ENCODE measurements around the gene CCER1.
"Not testable (repeated sequence)": the region's sequence is repeated elsewhere in the genome, so short reads cannot be mapped to it uniquely, and the experiment has no call there.

The CCER1 gene, protein sequence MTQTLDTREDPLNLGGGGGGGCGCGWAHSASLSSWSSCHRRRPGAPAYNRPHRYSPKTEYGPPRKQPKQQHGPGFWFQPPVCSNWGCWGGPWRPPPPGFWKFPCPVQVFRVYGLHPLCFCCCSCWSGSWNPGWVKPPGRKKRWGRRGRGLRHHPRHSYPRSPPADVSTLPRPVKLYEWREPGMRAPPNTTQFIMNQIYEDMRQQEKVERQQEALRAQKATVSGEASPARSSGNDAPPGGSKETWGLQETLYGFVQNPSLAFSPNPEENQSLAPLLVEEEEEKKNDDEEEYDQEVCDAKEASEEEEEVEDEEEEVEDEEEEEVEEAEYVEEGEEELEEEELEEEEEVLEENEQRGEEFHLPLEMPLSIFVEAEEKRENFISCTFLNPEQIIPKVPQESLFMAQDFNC

GRCh38 chr12:90954921-90955320 lies at the start of gene CCER1:
Gene CCER1, minus strand, starts transcription at chr12:90955176. Its CDS starts 434 bp downstream, at chr12:90954742.
- DNase-seq: no peak

GRCh38 chr12:91003737-91004136 lies 48.8 kb upstream of the CCER1 start:
- no peak for DNase-seq

DNA sequence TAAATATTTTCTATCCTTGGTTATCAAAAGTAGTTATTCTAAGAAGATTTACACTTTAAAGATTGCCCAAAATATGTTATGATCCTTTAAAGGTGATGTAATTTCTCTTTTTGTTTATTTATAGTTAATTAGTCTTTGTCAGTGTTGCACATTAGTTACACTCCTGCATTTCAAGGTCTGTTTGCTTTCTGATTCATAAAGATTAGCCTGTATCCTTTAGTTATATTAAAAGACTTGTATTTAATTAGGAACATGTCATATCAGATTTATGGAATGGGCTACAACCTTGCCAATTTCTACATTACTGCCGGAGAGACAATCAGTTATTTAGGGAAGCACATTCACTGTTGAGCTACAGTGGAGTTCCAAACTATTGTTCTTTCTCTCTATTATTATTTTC lies 46.3 kb upstream of the CCER1 start:
- DNase-seq: no peak

- no peak for DNase-seq
These were observed 45.0 kb upstream of the CCER1 start for GRCh38 chr12:90999966-91000365.

GRCh38 chr12:90999527-90999926 lies 44.6 kb upstream of the CCER1 start:
- DNase-seq: no peak

DNA sequence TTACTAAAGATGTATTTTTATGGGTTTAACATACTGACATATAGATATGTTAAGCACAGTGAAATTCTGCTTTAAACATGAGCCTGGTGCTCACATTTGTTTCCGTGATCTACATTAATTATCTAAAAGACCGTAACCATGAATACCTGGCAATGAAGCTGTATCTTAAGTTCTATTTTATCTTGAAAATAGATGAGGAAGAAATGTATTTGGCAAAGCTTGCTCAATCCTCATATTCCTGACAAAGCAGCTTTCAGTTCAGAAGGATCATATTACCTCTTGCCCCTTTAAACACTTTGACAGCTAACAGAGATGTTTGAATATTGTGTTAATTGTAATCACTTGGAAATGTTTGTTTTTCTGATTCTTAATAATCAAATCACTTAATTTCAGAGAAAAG lies 40.0 kb upstream of the CCER1 start:
- DNase-seq: no peak

DNA sequence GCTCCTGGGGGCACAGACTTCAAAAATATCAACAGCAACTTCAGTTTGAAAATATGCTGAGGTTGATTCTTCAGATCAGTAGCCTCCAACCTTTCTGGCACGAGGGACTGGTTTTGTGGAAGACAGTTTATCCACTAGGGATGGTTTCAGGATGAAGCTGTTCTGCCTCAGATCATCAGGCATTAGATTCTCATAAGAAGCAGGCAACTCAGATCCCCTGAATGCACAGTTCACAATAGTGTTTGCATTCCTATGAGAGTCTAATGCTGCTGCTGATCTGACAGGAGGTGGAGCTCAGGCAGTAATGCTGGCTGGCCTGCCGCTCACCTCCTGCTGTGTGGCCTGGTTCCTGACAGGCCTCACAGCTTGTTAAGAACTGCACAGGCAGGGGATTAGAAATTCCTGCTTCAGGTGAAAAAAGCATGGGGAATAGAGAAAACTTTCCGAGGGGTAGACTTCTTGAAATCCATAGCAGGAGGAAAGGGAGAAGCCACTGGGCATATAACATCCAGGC lies 37.0 kb upstream of the CCER1 start:
- DNase-seq: no peak

DNA sequence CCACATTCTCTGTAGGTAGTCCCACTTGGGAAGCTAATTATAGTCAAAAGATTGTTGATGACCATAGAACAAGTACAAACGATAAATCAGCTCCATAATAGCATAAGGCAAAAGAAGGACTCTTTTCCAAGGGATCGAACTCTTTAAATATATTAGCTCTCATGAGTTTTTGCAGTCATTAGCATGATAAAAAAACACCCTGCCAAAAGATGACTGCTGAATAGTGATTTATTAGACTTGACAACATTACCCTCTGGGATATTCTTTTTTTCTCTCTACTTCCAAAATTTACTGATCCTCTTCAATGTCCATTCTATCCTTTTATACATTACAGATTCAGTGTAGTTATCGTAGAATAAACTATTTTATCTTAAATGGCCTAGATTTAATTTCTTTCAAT lies 35.6 kb upstream of the CCER1 start:
- no peak for DNase-seq

DNA sequence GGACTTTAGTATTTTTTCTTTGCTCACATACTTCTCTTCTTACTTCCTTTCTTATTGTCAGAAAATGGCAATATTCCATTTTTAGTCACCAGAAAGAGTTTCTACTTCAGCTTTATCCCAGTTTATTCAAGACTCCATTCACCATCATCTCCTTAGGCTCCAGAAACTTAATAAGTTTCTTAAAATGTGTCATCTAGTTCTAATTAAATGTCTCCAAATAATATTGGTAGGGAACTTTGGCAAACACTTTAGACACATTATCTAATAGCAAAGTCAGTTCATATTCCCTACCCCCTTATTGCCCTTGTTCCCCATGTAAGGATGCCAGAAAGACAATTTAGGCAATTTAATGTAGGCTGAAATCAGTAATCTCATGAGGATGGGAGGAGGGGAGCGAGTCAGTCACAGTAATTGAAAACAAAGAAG lies 34.7 kb upstream of the CCER1 start:
- no peak for DNase-seq

DNA sequence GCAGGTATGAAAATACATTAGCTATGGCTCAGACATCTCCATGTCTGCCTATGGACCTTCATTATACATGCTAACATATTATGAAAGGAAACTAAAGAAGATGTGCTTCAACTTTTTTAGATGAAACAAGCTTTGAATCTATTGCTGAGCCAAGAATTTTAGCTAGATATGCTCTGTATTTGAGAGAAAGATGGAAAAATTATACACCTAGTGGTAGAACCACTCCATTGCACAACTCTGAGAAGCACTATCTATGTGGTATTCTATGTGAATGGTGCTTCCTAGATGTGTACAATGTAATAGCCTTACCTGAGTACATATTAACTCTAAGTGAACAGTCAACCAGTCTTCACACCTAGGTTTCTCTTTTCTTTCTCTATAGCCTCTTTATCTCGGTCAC lies 32.5 kb upstream of the CCER1 start:
- no peak for DNase-seq

GRCh38 chr12:90987101-90987500 lies 32.1 kb upstream of the CCER1 start:
- DNase-seq: no peak

GRCh38 chr12:90985331-90985730 lies 30.4 kb upstream of the CCER1 start:
- not testable (repeated sequence) for DNase-seq

DNA sequence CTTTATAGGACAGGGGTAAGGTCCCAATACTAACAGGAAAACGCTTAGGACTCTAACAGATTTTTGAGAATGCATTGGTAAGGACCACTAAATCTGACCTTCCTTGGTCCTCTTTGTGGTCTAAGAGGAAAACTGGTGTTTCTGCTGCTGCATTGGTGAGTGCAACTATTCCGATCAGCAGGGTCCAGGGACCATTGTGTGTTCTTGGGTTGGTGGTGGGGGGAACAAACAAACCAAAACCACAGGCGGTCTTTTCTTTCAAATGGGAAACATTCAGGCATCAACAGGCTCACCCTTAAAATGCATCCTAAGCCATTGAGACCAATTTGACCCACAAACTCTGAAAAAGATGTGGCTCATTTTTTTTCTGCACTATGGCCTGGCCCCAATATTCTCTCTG lies 29.1 kb upstream of the CCER1 start:
- DNase-seq: no peak

GRCh38 chr12:90982170-90982569 lies 27.2 kb upstream of the CCER1 start:
- DNase-seq: no peak

DNA sequence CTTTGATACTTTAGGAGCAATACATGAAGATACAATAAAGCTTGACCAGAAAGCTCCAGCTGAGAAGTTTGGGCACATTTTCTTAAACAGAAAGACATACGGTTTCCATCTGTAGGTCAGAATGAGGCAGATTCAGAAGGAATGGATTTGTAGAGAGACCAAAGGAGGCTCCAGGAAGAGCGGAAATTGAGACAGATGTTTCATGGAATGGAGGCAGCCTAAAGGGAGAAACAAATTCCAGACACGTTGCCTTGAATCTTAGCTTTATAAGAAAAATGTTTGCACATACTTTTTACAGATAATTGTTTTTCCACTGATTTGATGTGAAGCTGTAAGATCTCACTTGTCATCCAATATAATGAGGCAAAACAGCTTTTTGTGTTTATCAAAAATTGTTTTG lies 25.0 kb upstream of the CCER1 start:
- DNase-seq: no peak

- no peak for DNase-seq
These were observed 24.0 kb upstream of the CCER1 start for GRCh38 chr12:90979019-90979418.

DNA sequence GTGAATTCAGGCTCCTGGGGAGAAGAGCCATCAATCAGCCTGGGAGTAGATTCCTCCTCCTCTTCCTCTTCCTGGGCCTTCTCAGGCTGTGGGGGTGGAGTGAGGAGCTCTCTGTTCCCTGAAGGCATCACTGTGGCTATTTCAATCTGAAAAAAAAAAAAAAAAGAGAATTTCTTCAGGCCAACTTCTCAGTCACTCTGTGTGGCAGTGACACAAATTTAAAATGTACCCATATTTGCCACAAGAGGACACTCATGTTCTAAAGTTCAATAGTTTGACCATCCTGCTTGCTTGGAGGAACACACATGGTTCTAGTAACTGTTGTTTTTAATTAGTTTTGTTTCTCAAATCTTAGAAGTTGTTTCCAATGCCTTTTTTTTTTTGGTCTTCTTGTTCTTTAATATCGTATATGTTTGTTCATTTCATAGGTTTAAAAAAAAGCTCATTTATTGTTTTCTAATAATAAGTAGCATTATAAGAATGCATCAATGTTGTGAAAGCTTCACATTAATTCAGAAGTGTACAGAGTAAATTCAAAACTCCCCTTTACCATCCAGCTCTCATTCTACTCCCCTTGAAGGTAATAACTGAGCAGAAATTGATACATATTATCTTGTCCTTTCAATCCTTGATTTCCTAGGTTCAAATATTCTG lies 23.3 kb upstream of the CCER1 start:
- peak; percentile 50 for DNase-seq

DNA sequence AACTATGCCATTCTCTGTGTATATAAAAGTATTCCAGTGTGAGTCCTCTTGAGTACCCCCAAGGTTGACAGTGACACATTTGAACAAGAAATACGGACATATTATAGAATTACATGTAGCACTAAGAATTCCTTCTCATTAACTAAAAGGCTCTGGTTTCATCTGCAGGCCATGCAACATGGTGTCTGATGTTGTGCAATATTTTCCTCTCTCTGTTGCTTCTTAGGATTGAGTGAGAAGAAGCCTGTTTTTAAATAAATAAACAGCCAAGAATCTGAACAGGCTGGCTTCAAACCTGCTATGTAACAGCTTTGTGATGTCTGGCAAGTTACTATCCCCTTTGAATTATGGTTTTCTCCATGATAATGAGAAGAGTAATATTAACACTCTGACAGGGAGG lies 22.2 kb upstream of the CCER1 start:
- no peak for DNase-seq

DNA sequence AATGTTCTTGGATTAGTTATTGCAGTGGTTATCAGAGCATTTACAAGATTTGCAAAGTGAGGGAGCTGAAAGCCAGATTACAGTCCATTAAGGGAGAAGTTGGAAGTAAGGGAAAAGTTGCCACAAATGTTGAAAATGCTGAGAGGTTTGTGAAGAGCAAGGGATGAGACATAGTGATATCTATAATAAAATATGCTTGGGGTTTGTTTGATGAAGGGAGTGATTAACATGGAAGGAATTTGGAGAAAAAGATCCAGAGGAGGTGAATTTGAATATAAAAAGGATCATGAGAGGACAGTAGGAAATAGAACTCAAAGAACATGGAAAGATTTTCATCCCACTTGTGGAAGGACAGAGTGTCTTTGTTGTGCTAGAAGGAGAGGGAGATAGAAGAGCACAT lies 19.3 kb upstream of the CCER1 start:
- no peak for DNase-seq

DNA sequence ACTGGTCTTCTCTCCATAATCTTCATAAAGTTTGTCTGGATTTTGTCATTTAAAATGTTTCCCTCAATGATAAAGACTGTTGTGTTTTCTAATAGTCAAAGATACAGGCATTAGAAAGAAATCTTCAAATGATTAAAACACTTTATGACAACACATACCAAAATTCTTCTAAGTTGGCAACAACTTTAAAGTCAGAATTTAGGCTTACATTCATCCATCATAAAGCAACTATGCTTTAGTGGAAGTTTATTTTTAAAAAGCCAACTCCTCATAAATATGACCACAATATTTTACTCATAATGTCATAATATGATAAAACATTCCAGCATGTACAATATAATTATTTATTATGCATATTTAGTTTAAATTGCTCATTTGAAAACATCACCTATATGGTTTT lies 17.2 kb upstream of the CCER1 start:
- DNase-seq: no peak

- DNase-seq: no peak
These were observed 15.9 kb upstream of the CCER1 start for GRCh38 chr12:90970911-90971310.

DNA sequence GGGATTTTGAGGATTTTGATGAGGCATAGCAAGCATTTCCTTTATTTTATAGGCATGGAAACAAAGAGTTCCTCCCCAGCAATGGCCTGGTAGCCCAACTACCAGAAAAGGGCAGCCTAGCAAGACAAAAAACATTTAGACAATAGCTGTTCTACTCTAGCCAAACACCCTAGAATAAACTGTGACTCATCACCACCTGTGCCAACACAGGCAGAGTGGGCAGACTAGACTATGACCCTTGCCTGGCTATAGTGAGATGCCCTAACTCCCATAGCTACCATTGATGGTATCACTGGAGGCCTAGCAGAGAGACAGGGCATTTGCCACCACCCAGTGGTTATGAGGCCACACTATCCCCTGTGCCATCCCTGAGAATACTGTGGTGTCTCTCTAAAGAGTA lies 15.5 kb upstream of the CCER1 start:
- no peak for DNase-seq

- DNase-seq: no peak
These were observed 14.9 kb upstream of the CCER1 start for GRCh38 chr12:90969851-90970250.

DNA sequence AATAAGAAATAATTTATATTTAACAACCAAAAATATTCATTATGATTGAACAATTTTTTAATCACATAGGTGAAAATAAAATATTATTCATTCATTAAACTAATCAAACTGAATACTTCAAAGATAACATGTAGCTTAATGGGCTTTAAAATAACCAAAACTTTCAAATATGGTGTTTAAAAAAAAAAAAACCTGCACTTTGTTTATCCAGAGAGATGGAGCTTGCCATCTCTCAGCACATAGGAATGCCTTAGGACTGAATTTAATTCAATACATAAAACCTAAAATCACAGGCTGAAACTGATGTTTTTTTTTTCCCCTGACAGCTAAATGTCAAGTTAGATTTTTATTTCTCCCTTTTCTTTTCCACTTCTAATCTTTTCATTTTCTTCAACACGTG lies 14.4 kb upstream of the CCER1 start:
- no peak for DNase-seq

Measured in retina (tissue), 1 donor.